ENCODE measurements around the gene MXD1.

The MXD1 gene

DNA sequence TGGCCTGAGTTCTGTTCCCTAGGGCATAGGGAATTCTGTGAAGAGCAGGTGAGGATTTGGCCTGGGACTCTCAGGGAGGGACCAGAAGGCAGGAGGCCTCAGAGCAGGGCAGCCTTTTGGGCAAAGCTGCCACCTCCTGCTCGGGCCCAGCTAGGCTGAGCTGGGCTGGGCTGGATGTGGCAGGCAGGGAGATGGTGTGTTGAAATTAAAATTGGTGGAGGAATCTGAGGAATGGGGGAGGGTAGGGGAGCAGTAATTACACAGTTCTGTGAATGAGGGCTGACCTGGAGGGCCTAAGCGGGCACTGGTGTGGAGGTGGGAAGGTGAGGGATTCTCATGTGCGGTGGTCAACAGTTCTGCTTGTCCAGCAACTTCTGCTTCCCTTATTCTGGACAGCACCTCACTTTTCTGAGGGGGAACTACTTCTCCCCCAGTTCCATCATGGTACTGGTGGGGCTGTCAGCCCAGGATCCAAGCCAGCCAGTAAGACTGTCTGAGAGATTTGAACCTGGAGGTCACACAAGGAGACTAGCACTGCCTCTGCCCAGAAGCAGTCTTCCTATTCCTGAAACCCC is 68.6 kb downstream of the MXD1 start:
- no peak for DNase-seq
- Histone ChIP-seq H3K4me2 (ENCODE audit: low read depth, low read length) (no peak overlapping the region), H2AFZ (ENCODE audit: low read length) (no peak overlapping the region), H3K79me2 (ENCODE audit: low read length) (no peaks in the 10 kb centered on the region), H3K9me3 (replicated peaks; ENCODE audit: insufficient read depth, low read length) (no peaks in the 10 kb centered on the region), H3K36me3 (replicated peaks; ENCODE audit: insufficient read depth, low read length) (no peaks in the 10 kb centered on the region), H3K4me1 (ENCODE audit: low read length) (no peaks in the 10 kb centered on the region), H3F3A (ENCODE audit: insufficient read depth, low read length) (no peaks in the 10 kb centered on the region), H4K20me1 (ENCODE audit: insufficient read depth, low read length) (no peaks in the 10 kb centered on the region), H3K9me2 (replicated peaks; ENCODE audit: insufficient read depth, low read length) (no peaks in the 10 kb centered on the region), H3K27me3 (replicated peaks; ENCODE audit: insufficient read depth, low read length) (no peaks in the 10 kb centered on the region), H3K9ac (ENCODE audit: low read length) (no peak overlapping the region), H3K4me3 (ENCODE audit: low read length) (no peak overlapping the region), H3K27ac (ENCODE audit: low read length) (no peak overlapping the region)
- TF ChIP-seq CTCF (IDR thresholded peaks at IDR 0.05; ENCODE audit: low read length), result no peak
- no peak for TF ChIP-seq EZH2 (optimal IDR thresholded peaks at IDR 0.05; ENCODE audit: low read depth, low read length)
- TF ChIP-seq EZH2phosphoT487 (IDR thresholded peaks at IDR 0.05; ENCODE audit: low read length), result no peak

DNA sequence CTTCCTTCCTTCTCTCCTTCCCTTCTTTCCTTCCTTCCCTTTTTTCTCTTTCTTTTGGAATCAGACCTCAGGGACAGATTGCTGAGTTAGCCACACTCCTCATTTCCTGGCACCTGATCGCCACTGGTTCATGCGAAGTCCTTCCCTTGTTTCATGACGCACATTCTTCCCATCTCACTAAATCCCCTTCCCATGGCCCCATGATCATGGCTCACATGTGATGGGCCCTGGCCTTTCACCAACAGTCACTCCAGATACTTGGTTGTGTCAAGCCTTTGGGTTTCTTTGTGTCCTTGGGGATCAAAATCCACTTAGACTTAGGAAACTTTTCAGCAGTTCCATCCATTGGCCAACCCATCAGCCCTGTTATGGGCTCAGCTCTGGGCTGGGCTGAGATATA is 70.3 kb downstream of the MXD1 start:
- Histone ChIP-seq H4K20me1 (ENCODE audit: insufficient read depth, low read length) (no peaks in the 10 kb centered on the region), H3K27ac (ENCODE audit: low read length) (no peak overlapping the region), H3K4me2 (ENCODE audit: low read depth, low read length) (no peak overlapping the region), H3K9ac (ENCODE audit: low read length) (no peak overlapping the region), H3K27me3 (replicated peaks; ENCODE audit: insufficient read depth, low read length) (no peaks in the 10 kb centered on the region), H3K36me3 (replicated peaks; ENCODE audit: insufficient read depth, low read length) (no peaks in the 10 kb centered on the region), H3K79me2 (ENCODE audit: low read length) (no peaks in the 10 kb centered on the region), H2AFZ (ENCODE audit: low read length) (no peak overlapping the region), H3K9me3 (replicated peaks; ENCODE audit: insufficient read depth, low read length) (no peaks in the 10 kb centered on the region), H3F3A (ENCODE audit: insufficient read depth, low read length) (no peaks in the 10 kb centered on the region), H3K9me2 (replicated peaks; ENCODE audit: insufficient read depth, low read length) (no peaks in the 10 kb centered on the region), H3K4me3 (ENCODE audit: low read length) (no peak overlapping the region), H3K4me1 (ENCODE audit: low read length) (no peaks in the 10 kb centered on the region)
- DNase-seq, result no peak
- TF ChIP-seq EZH2phosphoT487 (IDR thresholded peaks at IDR 0.05; ENCODE audit: low read length) (no peak), CTCF (IDR thresholded peaks at IDR 0.05; ENCODE audit: low read length) (no peak), EZH2 (optimal IDR thresholded peaks at IDR 0.05; ENCODE audit: low read depth, low read length) (no peak)

GRCh38 chr2:69985688-69986087 is 70.8 kb downstream of the MXD1 start:
- H3K79me2 ChIP-seq (ENCODE audit: low read length), result no peaks in the 10 kb centered on the region
- H3K9me2 ChIP-seq (replicated peaks; ENCODE audit: insufficient read depth, low read length), result no peaks in the 10 kb centered on the region
- H2AFZ ChIP-seq (ENCODE audit: low read length), result no peak overlapping the region
- no peaks in the 10 kb centered on the region for H3K27me3 ChIP-seq (replicated peaks; ENCODE audit: insufficient read depth, low read length)
- no peaks in the 10 kb centered on the region for H3K4me1 ChIP-seq (ENCODE audit: low read length)
- DNase-seq, result no peak
- H3K4me3 ChIP-seq (ENCODE audit: low read length), result no peak overlapping the region
- H3K36me3 ChIP-seq (replicated peaks; ENCODE audit: insufficient read depth, low read length), result no peaks in the 10 kb centered on the region
- TF ChIP-seq CTCF (IDR thresholded peaks at IDR 0.05; ENCODE audit: low read length) (no peak), EZH2phosphoT487 (IDR thresholded peaks at IDR 0.05; ENCODE audit: low read length) (no peak), EZH2 (optimal IDR thresholded peaks at IDR 0.05; ENCODE audit: low read depth, low read length) (no peak)
- H3K9me3 ChIP-seq (replicated peaks; ENCODE audit: insufficient read depth, low read length), result no peaks in the 10 kb centered on the region
- no peak overlapping the region for H3K9ac ChIP-seq (ENCODE audit: low read length)
- H3K27ac ChIP-seq (ENCODE audit: low read length), result no peak overlapping the region
- no peaks in the 10 kb centered on the region for H4K20me1 ChIP-seq (ENCODE audit: insufficient read depth, low read length)
- no peaks in the 10 kb centered on the region for H3F3A ChIP-seq (ENCODE audit: insufficient read depth, low read length)
- H3K4me2 ChIP-seq (ENCODE audit: low read depth, low read length), result no peak overlapping the region

Measured in MM.1S (cell line).